ENCODE results near the gene FFAR2.

DNA sequence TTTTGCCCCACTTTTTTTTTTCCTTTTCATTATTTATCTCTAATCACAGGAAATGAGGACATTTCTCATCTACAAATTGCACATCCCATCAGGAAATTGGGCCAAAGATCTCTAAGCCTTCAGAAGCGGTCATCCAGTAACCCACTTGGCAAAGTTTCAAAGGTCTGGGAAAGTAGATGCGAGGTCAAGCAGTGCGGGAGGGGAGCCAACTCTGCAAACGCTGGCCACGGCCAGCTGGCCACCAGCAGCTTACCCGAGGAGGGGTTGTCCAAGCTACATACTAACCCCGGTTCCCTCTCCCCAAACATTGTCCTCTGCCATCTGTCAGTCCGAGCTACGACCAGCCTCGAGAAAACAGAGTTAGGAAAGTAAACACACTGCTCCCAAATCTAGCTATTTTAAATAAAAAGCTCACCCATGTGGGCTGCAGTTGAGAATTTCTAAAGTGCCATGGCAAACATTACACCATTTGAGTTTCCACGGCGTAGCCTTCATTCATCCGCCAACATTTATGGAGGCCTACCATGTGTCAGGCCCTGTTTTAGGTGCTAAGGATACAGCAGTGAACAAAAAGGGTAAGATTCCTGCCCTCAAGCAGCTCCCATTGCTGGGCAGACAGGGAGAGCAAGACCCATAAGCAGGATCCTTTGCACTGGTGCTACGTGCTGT, 11.5 kb downstream of the FFAR2 start:
- TF ChIP-seq, protein P1, sequence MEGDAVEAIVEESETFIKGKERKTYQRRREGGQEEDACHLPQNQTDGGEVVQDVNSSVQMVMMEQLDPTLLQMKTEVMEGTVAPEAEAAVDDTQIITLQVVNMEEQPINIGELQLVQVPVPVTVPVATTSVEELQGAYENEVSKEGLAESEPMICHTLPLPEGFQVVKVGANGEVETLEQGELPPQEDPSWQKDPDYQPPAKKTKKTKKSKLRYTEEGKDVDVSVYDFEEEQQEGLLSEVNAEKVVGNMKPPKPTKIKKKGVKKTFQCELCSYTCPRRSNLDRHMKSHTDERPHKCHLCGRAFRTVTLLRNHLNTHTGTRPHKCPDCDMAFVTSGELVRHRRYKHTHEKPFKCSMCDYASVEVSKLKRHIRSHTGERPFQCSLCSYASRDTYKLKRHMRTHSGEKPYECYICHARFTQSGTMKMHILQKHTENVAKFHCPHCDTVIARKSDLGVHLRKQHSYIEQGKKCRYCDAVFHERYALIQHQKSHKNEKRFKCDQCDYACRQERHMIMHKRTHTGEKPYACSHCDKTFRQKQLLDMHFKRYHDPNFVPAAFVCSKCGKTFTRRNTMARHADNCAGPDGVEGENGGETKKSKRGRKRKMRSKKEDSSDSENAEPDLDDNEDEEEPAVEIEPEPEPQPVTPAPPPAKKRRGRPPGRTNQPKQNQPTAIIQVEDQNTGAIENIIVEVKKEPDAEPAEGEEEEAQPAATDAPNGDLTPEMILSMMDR (IDR thresholded peaks at IDR 0.05) = no peak
- no peak for TF ChIP-seq POLR2A (IDR thresholded peaks at IDR 0.05)

Data from Peyer's patch (tissue), 4 donors.